SJSA1 (cell line): ENCODE data around the gene MYL1. TPM values are rescaled to one million over a fixed set of nuclear protein-coding genes. Genes with fewer than 3 reads are reported as not detected.

Experiments used
- DNase-seq, 2 experiments: peaks; one replicate each; pipeline ENCODE4 v3.0.0-alpha.2; 2015 to 2020; ENCODE audit warnings: low spot score in 2 of 2, low read depth in 1 of 2
- H3K27ac ChIP-seq: fragments of 250-450 bp; sonication (Bioruptor Pico); 2 replicates; pipeline ENCODE4 v1.5.1; 2020; ENCODE audit warnings: mild to moderate bottlenecking, moderate library complexity
- H3K27me3 ChIP-seq: fragments of 250-450 bp; sonication (Bioruptor Pico); replicated peaks from 2 replicates; pipeline ENCODE4 v1.5.1; 2020; ENCODE audit warnings: mild to moderate bottlenecking, moderate library complexity
- H3K36me3 ChIP-seq: fragments of 250-450 bp; sonication (Bioruptor Pico); 2 replicates; pipeline ENCODE4 v1.5.1; 2020; ENCODE audit warnings: mild to moderate bottlenecking
- H3K4me1 ChIP-seq: fragments of 250-450 bp; sonication (Bioruptor Pico); replicated peaks from 2 replicates; pipeline ENCODE4 v1.6.1; 2021; ENCODE audit warnings: mild to moderate bottlenecking
- H3K4me3 ChIP-seq: fragments of 250-450 bp; sonication (Bioruptor Pico); 2 replicates; pipeline ENCODE4 v1.5.1; 2020; ENCODE audit warnings: mild to moderate bottlenecking
- H3K9me3 ChIP-seq: fragments of 250-450 bp; sonication (Bioruptor Pico); replicated peaks from 2 replicates; pipeline ENCODE4 v1.5.1; 2020; ENCODE audit warnings: mild to moderate bottlenecking
- total RNA-seq: library from RNA; depleted of rRNA; stranded (reverse); fragments of >200 nt; shearing (Covaris generic); gene quantifications from 2 replicates; pipeline ENCODE4 v1.2.3, GENCODE V29; 2014; rRNA removed

Gene MYL1
- total RNA-seq, 1 experiment from 2014 or later: not detected

DNA sequence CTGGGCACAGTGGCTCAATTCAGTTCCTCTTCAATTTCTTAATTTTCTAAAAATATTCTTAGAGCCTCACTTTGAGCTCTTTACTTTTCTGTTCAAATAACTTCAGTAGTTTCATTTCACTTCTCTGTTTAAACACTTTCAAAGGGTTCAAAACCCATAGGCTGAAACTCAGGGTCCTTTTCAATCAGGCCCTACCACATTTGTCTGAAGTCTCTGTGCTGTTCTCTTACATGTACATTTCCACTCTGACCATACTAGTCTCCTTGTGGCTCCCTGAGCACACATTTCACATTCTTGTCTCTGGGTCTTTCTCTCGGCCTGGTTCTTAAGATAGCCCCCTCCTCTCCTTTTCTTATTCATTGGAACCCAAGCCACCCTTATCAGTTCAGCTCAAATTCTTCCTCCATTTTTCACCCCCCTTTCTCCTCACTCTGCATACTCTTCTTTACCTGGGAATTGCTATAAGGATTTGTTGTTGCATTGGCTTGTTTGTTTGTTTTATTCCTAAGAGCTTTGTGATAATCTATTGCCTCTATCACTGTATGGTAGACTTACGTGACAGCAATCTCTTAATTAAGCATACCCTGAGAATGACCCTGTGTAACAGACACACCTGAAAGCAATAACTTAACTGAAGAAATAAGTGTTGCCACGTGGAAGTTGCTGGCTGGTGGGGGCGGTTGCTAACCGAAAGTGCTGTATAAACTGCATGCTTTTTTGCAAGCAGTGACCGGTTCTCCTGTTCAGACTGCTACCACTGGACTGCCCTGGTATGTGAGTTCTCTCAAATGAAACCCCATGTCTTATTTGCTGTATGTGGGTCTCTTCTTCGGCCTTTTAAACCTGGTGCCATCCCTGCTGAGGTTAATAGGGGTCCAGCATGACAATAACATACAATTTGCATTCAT is 62.0 kb downstream of the MYL1 start:
- Histone ChIP-seq H3K36me3 (no peaks in the 10 kb centered on the region), H3K4me1 (no peaks in the 10 kb centered on the region), H3K4me3 (no peak overlapping the region), H3K27me3 (no peaks in the 10 kb centered on the region; the same call in 1 of the 2 replicates), H3K9me3 (no peaks in the 10 kb centered on the region), H3K27ac (no peak overlapping the region)
- no peak for DNase-seq

DNA sequence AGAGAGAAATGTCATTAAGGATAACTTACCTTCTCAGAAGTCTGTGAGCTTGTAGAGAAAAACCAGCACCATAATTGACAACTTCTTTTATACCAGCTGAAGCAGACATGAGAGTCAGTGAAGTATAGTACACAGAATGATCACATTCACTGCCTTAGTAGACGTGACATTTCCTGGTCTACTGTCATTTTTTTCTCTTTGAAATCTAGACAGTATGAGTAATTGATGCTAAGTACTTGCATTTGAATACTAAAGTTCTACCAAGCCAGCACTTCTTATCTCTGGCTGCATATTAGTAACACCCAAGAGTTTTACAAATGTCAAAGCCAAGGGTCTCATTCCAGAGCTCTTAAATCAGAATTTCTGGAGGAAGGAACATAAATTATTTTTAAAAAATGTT is 64.4 kb downstream of the MYL1 start:
- H3K36me3 ChIP-seq: no peaks in the 10 kb centered on the region
- H3K4me1 ChIP-seq: no peaks in the 10 kb centered on the region
- H3K27me3 ChIP-seq: no peaks in the 10 kb centered on the region
- H3K9me3 ChIP-seq: no peaks in the 10 kb centered on the region
- H3K4me3 ChIP-seq: no peak overlapping the region
- DNase-seq: no peak
- H3K27ac ChIP-seq: no peak overlapping the region

Other genes with a start within 250 kb of the MYL1 start
- 17.7 and 32.9 TPM in 2 replicates for gene KANSL1L, start 143.8 kb downstream of the MYL1 start, total RNA-seq
- not detected in 2 replicates for gene ACADL, start 89.7 kb downstream of the MYL1 start, total RNA-seq
- 28.6 and 38.1 TPM in 2 replicates for gene LANCL1, start 161.6 kb upstream of the MYL1 start, total RNA-seq
- gene CPS1, start 241.4 kb upstream of the MYL1 start, total RNA-seq: 16.0 and 24.7 TPM in 2 replicates